Ishikawa (cell line): ENCODE results near the gene CBX5.

Source experiments
- CREB1 ChIP-seq: IDR thresholded peaks from 2 replicates; pipeline ENCODE4 v1.6.1; 2012; ENCODE audit warnings: low read depth
- EP300 ChIP-seq: IDR thresholded peaks from 2 replicates; pipeline ENCODE4 v1.6.1; 2012; ENCODE audit warnings: borderline replicate concordance
- FOXM1 ChIP-seq: IDR thresholded peaks from 2 replicates; pipeline ENCODE4 v1.6.1; 2012; ENCODE audit warnings: low read depth, borderline replicate concordance
- NFIC ChIP-seq: IDR thresholded peaks from 2 replicates; pipeline ENCODE4 v1.6.1; 2012
- RAD21 ChIP-seq: IDR thresholded peaks from 2 replicates; pipeline ENCODE4 v1.6.1; 2012; ENCODE audit warnings: low read depth
- TAF1 ChIP-seq: IDR thresholded peaks from 2 replicates; pipeline ENCODE4 v1.6.1; 2012; ENCODE audit warnings: low read depth, mild to moderate bottlenecking
- TEAD4 ChIP-seq: IDR thresholded peaks from 2 replicates; pipeline ENCODE4 v1.6.1; 2012
- YY1 ChIP-seq: IDR thresholded peaks from 2 replicates; pipeline ENCODE4 v1.6.1; 2012; ENCODE audit warnings: low read depth
- ZBTB7A ChIP-seq: IDR thresholded peaks from 2 replicates; pipeline ENCODE4 v1.6.1; 2012; ENCODE audit warnings: low read depth
- TF ChIP-seq, protein P1 (sequence below): IDR thresholded peaks from 2 replicates; pipeline ENCODE4 v1.6.1; 2012
- TF ChIP-seq, protein P2 (sequence below): IDR thresholded peaks from 2 replicates; pipeline ENCODE4 v1.6.1; 2012; ENCODE audit warnings: low read depth, mild to moderate bottlenecking
- TF ChIP-seq, protein P3 (sequence below): IDR thresholded peaks from 2 replicates; pipeline ENCODE4 v1.6.1; 2012

GRCh38 chr12:54238531-54238930 lies 41.4 kb downstream of the CBX5 start:
- TF ChIP-seq TAF1 (no peak), RAD21 (no peak), TEAD4 (no peak), FOXM1 (no peak), YY1 (no peak), ZBTB7A (no peak), NFIC (no peak), EP300 (no peak), CREB1 (no peak)
- TF ChIP-seq, protein P1, sequence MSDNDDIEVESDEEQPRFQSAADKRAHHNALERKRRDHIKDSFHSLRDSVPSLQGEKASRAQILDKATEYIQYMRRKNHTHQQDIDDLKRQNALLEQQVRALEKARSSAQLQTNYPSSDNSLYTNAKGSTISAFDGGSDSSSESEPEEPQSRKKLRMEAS: no peak
- TF ChIP-seq, protein P2, sequence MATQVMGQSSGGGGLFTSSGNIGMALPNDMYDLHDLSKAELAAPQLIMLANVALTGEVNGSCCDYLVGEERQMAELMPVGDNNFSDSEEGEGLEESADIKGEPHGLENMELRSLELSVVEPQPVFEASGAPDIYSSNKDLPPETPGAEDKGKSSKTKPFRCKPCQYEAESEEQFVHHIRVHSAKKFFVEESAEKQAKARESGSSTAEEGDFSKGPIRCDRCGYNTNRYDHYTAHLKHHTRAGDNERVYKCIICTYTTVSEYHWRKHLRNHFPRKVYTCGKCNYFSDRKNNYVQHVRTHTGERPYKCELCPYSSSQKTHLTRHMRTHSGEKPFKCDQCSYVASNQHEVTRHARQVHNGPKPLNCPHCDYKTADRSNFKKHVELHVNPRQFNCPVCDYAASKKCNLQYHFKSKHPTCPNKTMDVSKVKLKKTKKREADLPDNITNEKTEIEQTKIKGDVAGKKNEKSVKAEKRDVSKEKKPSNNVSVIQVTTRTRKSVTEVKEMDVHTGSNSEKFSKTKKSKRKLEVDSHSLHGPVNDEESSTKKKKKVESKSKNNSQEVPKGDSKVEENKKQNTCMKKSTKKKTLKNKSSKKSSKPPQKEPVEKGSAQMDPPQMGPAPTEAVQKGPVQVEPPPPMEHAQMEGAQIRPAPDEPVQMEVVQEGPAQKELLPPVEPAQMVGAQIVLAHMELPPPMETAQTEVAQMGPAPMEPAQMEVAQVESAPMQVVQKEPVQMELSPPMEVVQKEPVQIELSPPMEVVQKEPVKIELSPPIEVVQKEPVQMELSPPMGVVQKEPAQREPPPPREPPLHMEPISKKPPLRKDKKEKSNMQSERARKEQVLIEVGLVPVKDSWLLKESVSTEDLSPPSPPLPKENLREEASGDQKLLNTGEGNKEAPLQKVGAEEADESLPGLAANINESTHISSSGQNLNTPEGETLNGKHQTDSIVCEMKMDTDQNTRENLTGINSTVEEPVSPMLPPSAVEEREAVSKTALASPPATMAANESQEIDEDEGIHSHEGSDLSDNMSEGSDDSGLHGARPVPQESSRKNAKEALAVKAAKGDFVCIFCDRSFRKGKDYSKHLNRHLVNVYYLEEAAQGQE: no peak
- TF ChIP-seq, protein P3, sequence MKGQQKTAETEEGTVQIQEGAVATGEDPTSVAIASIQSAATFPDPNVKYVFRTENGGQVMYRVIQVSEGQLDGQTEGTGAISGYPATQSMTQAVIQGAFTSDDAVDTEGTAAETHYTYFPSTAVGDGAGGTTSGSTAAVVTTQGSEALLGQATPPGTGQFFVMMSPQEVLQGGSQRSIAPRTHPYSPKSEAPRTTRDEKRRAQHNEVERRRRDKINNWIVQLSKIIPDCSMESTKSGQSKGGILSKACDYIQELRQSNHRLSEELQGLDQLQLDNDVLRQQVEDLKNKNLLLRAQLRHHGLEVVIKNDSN: no peak
